ENCODE measurements around the gene RAB40B.

DNA sequence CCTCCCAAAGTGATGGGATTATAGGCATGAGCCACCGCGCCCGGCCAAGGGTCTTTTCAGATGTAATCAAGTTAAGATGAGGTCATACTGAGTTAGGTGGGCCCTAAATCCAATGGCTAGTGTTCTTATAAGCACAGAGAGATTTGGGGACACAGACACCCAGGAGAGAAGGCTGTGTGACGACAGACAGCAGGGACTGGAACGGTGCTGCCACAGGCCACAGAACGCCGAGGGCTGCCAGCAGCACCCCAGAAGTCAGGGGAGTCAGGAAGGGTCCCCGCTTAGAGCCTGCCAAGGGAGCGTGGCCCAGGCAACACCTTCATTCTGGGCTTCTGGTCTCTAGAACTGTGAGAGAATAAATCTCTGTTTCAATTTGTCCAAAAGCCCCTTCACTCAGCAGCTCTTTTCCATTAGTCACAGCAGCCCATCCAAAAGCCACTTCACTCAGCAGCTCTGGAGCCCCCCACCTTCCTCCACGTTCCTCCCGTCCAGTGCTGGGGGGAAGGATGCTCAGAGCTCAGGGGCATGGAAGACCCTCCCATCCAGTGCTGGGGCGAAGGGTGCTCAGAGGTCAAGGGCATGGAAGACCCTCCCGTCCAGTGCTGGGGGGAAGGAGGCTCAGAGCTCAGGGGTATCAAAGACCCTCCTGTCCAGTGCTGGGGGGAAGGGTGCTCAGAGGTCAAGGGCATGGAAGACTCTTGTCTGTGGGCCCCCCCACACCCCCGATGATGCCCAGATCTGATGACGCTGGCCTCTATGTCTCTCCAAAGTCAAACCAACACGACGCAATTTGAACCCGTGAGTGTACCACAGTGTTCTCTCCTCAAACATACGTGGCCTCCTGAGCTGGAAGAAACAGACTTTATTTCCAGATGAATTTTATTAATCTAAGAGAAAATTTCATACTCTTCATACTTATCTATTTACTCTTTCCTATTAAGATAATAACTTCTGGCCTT is 11.9 kb downstream of the RAB40B start:
- TF ChIP-seq, protein P1, sequence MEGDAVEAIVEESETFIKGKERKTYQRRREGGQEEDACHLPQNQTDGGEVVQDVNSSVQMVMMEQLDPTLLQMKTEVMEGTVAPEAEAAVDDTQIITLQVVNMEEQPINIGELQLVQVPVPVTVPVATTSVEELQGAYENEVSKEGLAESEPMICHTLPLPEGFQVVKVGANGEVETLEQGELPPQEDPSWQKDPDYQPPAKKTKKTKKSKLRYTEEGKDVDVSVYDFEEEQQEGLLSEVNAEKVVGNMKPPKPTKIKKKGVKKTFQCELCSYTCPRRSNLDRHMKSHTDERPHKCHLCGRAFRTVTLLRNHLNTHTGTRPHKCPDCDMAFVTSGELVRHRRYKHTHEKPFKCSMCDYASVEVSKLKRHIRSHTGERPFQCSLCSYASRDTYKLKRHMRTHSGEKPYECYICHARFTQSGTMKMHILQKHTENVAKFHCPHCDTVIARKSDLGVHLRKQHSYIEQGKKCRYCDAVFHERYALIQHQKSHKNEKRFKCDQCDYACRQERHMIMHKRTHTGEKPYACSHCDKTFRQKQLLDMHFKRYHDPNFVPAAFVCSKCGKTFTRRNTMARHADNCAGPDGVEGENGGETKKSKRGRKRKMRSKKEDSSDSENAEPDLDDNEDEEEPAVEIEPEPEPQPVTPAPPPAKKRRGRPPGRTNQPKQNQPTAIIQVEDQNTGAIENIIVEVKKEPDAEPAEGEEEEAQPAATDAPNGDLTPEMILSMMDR (IDR thresholded peaks at IDR 0.05), result no peak
- TF ChIP-seq POLR2AphosphoS5 (IDR thresholded peaks at IDR 0.05) (no peak), POLR2A (IDR thresholded peaks at IDR 0.05) (no peak)
